ENCODE data around the gene CD200R1L.

Gene CD200R1L

DNA sequence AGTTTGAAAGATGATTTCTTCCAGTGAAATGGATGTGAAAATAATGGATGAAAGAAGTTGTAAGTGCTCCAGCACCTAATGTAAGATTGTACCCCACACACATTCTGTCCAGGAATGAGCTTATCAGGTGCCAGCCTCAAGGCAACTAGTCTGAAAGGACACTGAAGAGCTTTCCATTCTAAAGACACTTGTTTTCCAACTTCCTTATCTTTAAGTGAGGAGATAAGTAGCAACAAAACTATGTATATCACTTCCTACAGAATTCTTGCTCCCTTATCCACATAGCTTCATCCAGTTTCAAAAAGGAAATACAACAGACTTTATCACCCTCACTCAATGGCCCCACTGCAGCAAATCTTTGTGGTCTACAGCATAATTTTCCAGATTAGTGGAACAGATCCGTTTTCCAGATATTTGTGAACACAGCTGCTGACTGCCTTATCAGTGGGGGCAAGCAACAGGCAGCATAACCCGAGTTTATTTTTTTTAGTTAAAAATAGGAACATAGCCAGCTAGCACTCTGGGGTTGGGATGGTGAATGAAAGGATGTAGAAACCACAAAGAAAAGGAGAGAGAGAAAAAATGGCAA, 60.6 kb downstream of the CD200R1L start:
- DNase-seq, result no peak

DNA sequence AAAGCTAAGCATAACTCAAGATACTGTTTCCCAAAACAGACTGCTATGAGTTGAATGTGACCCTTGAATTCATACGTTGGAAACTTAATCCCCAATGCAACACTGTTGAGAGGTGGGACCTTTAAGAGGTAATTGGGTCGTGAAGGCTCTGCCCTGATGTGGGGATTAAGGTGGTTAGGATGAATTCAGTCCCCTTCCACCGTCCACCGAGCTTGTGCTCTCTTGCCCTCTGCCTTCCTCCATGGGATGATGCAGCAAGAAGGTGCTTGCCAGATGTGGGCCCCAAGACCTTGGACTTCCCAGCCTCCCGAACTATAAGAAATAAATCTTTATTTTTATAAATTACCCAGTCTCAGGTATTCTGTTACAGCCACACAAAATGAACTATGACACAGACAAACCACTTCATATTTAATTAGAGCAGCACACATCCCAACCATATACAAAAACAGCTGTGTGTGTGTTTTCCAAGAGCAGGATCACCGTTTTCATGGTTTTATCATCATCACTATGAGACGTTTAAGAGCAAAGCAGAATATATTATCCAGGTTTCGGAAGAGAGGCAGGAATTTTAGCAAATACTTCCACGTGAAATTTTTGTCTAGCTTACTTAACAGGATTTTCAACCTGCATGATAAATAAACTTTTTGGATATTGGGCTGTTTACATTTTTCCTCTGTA, 61.2 kb downstream of the CD200R1L start:
- no peak for DNase-seq

DNA sequence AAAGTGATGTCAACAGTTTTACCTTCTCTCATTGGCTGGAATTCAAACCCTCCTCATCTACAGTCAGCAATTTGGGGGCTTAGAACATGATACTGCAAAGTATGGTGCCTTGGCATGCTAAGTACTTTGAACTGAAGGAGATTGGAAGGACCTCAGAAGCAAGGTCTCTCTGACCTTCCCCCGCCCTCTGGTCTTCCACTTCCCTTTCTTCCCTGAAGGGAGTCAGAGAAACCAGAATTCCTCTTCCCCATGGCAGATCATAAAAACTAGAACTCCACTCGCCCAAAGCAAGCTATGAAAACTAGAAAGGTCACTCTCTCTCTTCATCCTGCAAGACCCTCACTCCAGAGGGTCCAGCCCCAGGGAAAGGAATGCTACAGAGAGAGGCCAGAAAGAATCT, 64.2 kb downstream of the CD200R1L start:
- DNase-seq, result no peak

DNA sequence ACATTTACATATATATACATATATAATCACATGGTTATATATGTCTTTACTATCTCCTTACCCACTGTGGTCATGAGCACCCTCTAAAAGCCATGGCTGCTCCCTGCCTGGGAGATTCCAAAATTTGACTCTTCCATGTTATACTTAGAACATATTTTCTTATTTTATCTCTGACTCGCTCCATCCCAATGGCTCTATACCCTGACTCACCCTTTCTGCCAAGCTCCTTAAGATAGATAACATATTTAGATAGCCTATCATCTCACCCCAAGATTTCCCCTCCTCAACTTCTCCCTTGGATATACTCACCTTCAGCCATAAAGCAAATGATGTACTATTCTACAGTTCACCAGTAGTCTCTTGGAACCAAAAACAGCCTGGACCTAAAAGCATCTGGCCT, 65.1 kb downstream of the CD200R1L start:
- no peak for DNase-seq

DNA sequence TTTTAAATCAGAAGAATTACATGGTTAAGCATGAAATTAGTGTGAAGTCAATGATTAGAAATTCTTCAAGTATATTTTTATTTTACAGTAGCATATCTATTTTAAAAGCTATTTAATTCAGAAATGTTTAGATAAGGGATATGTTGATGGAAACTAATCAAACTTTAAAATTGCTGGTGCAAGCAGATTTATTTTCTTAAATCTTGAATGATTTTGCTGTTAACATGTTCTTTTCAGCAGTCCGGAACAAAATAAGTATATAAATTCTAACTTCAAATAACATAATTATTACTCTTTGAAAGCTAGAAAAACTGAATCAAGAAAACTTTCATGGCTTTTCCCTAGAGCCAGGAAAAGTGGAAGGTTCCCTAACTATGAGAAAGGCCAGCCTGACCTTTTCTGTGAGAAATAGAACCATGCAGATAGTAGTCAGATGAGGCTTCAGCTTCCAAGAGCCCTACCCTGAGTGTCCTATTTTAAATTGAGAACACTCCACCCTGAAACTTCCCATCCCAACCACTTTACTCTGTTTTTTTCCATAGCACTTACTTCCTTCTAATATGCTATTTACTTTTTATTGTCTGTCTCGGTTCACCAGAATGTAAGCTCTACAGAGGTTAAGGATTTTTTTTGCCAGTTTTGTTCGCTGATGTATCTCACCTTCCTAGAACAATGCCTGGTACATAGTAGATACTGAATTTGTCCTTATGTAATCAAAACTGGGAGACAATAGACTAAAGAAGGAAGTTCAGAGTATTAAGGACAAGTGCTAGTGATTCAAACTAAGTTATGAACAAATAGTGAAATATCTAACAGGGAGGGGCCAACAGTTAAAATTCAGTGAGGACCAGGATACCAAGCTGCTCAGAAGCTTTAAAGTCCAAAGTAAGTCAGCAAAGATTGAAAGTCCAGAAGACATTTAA, 66.8 kb downstream of the CD200R1L start:
- no peak for DNase-seq

DNA sequence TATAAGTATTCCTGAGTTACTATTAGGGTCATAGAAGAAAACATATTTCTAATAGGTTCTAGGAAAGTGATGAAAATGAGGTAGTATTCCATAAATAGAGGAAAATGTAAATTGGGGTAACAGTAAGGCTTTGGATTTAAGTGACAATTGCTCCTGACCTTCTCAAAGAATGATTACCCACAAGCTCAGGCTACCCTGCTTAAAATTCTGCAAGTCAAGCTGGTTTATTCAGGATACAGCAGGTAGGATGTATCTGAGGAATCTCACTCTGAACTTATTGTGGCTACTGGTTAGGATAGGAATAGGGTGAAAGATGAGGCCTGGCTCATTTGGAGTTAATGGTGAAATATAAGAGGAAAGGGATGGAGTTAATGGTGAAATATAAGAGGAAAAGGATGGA, 67.7 kb downstream of the CD200R1L start:
- no peak for DNase-seq

DNA sequence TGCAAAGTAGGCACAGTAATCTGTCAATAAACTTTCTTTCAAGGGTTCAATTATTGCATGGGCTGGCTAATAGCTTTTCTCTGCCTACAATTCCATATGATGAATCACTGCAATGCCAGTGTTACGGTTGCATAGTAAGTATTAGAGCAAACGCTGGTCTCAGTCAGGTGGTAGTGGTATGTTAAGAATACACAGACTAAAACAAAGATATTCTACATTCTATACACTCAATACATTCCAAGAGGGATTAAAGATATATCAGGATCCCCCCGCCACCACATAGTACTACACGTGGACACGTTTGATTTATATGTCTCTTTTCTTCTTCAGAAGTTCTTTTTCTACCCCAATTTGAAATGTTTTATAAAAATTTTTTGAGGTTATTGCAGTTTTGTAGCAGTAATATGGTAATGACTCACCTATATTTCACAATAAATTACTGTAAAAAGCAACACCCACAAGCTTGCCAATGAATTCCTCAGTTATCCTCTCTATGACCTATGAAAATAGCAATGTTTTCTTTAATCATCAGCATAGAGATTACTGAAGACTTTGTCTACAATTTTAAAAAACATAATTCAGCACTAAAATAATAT, 68.2 kb downstream of the CD200R1L start:
- no peak for DNase-seq

DNA sequence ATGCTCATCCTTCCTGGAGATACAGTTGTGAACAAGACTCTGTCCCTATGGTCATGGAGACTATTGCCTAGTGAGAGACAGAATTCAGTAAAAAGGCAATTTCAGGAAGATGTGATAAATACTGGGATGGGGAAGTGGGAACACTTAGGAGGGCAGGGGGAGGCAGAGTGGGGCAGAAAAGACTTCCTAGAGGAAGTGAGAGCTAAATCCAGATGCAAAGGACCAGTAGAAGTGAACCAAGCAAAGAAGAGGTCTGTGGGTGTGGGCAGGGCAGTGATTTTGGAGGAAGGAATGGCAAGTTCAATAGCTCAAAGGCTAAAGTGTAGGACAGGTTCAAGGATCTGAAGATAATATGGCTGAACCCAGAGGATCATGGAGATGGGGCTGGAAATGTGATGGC, 68.9 kb downstream of the CD200R1L start:
- DNase-seq, result no peak

DNA sequence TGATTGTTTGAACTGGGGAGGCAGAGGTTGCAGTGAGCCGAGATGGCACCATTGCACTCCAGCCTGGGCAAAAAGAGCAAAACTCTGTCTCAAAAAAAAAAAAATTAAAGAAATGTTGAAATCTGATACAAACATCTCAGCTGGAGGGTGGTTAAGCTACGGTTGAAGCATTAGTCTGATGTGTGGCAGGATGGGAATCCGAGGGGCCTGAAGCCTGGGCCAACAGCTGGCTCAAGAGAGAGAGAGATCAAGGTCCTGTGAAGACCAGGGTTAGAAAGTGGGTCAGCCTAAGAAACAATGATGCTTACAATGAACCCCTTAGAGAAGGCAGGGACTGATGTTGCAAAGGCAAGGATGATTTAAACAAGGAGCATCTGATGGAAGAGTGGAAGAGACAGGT, 69.8 kb downstream of the CD200R1L start:
- no peak for DNase-seq

DNA sequence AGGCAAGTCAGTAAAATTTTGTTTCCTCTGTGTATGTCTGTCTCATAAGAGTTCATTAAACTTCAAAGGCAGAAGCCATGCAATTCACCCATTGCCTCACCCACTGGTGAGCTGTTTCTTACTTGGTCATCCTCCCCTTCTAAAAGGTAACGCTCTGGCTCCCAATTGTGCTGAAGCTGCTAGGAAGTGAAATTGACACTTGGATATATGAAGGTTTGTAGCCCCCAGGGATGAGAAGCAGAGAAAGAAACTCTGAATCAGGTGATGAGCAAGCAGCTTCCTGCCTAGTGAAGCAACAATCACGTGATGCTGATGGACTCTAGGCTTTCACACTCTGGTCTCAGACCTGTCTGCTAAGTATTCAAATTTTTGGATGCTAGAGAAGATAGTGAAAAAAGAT, 70.7 kb downstream of the CD200R1L start:
- DNase-seq, result no peak

DNA sequence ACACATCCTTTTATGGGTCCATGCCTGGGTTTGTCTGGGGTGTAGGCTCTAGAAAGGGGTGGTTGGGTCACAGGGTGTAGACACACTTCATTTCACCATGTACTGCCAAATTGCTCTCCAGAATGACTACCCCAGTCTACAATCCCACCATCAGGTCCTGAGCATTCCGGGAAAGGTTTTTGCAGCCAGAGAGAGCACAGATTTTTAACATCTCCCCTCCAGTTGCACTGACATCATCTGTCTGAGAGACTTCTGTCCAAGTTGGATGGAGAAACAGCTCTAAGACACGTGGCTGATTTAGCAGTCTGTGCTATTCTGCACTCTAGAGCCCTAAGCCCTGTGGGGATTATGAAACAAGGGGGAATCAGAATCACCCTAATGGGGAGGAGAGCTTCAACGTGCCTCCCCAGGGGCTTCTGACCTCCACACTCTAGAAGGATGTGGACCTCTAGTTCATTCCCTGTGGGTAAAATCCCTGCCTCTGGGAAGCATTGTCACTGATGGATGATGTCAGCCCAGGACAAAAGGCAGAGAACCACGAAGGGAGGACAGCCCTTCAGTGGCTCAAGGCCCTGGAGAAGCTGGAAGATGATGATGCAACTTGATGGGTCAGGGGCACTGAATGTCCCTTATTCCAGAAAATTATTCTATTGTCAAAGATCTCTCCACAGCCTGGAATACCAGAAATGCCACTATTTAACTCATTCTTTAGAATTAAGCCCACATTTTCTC, 71.5 kb downstream of the CD200R1L start:
- no peak for DNase-seq

DNA sequence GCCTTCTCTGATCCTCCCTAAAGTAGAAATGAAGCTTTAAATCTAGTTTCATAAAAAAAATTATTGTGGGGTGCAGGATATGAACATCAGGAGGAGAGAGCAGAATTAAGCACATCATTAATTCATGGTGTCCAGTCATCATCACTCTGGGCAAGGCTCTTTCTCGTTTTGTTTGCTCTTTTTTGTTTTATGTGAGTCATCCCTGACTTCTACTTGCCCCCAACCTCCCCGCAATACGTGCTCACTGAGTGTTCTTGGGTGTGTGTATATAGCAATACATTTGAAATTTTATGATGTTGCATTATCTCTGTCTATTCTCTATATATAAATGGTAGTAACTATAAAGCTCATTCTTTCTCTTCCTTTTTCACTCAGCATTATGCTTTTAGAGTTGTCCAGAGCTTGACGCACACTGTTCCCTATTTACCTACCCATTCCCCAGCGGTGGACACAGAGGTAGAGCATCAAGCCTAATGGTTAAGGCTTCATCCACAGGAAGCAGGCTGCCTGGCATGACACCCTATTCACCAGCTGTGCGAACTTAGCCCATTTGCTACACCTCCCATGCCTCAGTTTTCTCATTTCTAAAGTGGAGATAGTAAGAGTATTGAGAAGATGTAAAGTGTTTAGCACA, 72.3 kb downstream of the CD200R1L start:
- DNase-seq, result no peak

DNA sequence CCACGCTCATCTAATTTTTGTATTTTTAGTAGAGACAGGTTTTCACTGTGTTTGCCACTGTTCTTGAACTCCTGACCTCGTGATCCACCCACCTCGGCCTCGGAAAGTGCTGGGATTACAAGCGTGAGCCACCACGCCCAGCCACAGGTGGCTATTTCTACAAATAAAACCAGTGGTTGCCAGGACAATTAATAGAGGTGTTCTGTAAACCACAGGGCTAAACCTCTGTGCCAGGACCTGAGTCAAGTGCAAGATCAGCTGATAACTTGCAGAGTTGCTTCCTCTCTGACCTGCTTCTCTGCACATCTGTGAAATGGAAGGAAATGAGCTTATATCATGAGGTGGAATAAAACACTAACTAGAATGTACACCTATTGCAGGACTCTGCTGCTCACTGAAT, 72.8 kb downstream of the CD200R1L start:
- DNase-seq, result no peak

DNA sequence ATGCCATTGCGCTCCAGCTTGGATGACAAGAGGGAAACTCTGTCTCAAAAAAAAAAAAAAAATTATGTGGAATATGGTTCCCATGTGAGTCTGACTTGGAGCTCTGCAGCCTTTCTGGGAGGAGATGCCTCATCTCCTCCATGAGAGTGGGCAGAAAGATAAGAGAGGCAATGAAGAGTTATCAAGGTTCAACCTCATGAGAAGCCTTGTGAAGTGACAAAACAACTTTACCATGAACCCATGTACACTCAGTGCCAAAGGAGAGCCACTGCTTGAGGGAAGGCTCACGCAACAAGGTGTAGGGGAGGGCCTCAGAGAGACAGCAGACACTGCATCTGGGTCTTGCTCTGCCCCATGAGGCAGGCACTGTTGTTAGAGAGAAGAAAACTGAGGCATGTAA, 75.7 kb downstream of the CD200R1L start:
- DNase-seq, result no peak

DNA sequence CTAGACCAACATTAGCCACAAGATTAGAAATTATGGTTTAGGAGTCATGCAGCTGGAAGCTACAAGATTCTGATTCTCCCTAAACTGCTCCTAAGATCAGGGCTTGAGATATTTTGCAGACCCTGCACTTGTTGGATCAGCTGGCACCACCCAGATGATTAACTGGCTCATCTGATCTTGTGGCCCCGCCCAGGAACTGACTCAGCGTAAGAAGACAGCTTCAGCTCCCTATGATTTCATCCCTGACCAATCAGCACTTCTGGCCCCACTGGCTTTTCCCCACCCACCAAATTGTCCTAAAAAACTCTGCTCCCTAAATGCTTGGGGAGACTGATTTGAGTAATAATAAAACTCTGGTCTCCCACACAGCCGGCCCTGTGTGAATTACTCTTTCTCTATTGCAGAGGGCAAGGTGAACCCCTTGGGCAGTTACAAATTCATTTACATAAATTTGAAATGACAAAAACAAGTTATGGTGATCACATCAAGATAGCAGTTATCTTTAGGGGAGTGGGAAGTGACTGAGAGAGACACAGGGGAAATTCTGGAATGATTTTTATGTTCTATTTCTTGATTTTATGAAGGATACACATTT, 76.5 kb downstream of the CD200R1L start:
- no peak for DNase-seq

DNA sequence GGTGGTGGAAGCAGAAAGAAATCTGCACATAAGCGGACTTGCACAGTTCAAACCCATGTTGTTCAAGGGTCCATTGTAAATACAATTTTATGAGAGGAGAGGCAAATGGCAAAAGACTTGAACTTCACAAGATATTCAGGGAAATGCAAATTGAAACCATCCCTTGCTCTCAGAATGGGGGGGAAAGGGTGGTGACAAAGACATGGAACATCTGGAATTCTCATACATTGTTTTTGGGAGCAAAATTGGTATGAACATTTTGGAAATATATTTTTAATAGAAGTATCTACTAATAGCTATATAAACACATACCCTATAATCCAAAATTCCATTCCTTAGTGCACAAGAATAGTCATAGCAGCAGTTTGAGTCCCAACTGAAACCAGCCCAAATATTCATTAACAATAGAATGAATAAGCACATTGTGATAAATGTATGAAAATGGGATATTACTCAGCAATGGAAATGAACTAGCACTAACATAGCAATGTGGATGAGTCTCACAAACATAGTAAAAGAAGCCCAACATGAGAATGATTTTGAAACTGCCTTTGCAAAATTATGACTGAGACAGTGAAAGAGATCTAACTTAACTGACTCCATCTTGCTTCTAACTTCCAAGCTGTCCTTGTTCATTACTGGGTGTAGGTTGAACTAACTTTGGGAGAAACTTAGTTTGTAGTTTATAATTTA, 77.2 kb downstream of the CD200R1L start:
- no peak for DNase-seq

DNA sequence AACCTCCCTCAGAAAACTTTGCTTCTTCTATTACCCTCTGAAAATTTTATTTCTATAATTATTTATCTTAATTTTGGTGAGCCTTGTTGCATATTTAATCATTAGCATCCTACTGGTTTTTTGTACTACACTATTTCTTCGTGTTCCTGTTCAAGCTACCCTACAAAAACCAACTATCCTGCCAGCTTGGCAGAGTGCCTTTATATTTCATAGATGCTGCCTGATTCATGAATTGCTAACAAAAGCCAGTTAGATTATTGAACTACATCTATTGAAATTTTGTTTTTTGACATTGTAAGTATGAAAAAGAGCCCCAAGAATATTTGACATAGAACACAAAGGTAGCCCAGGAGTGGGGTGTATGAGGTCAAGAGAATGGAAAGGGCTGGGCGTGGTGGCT, 78.9 kb downstream of the CD200R1L start:
- DNase-seq, result no peak

DNA sequence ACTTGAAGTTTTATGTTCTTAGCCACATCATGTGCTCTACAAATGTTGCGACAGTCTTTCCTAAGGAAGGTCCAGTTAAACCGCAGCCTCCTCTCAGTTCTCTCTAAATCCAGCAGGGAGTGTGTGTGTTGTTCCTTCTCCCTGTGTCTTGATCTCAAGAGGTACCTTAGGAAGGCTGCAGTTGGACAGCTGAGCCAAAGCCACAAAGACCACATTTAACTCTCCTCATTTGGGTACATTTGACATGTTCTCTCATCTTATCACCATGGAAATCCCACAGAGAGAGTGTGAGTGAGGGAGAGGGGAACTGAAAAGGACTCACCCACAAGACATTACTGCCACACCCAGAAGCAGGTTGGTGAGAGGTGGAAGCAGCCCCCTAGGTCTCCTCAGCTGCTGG, 79.5 kb downstream of the CD200R1L start:
- no peak for DNase-seq
